ENCODE measurements around the gene SAP30BP. TPM values are rescaled to one million over a fixed set of nuclear protein-coding genes. Genes with fewer than 3 reads are reported as not detected.

SAP30BP gene
- total and polyA plus RNA-seq, 2 of the 8 experiments (the other 6 are each of a cell fraction or from before 2014, with no cell fraction given) = 63.3 to 79.9 TPM

DNA sequence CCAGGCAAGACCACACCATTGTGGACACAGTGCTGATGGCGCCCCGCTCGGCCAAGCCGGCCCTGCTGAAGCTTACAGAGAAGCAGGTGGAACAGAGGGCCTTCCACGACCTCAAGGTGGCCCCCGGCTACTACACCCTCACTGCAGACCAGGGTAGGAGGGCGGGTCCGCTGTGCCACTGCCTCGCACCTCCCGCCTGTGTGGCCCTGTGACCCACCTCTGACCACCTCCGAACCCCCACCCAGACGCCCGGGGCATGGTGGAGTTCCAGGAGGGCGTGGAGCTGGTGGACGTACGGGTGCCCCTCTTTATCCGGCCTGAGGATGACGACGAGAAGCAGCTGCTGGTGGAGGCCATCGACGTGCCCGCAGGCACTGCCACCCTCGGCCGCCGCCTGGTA lies 75.2 kb downstream of the SAP30BP start (continued):
- TF ChIP-seq SAP30 (IDR thresholded peaks at IDR 0.05; ENCODE audit: insufficient read depth, insufficient replicate concordance, low read length) (no peak), TCF12 (IDR thresholded peaks at IDR 0.05; ENCODE audit: low read depth, low read length) (no peak), SP1 (IDR thresholded peaks at IDR 0.05; ENCODE audit: low read depth, low read length) (no peak), HDAC2 (IDR thresholded peaks at IDR 0.05; ENCODE audit: borderline replicate concordance in 1 of 2, low read depth in 2 of 2, low read length in 2 of 2) (no peak)

All from H1 (cell line).